SK-N-SH (cell line): ENCODE data around the gene TOR4A. TPM values are rescaled to one million over a fixed set of nuclear protein-coding genes. Genes with fewer than 3 reads are reported as not detected.

Source experiments
- CTCF ChIA-PET: fragments of 300-600, 350-600 bp; formaldehyde crosslinking; extraction: SDS; loops from one replicate; lab custom pipeline; 2021; lab: Yijun Ruan, JAX
- POLR2A ChIA-PET: fragments of 350-600 bp; sonication (Branson Sonifier 250); formaldehyde crosslinking; extraction: SDS; loops from one replicate; lab custom pipeline; 2020; ENCODE audit warnings: antibody characterized with exemption, inconsistent platforms; lab: Yijun Ruan, JAX
- DNase-seq: peaks from one replicate; pipeline ENCODE4 v3.0.0; 2012
- H2AFZ ChIP-seq: fragments of 200-600 bp; sonication (generic); 2 replicates; pipeline ENCODE4 v1.8.1; 2016; ENCODE audit warnings: antibody characterized with exemption, mild to moderate bottlenecking, low read depth
- H3F3A ChIP-seq: fragments of 200-600 bp; sonication (generic); replicated peaks from 2 replicates; pipeline ENCODE3; 2016; ENCODE audit warnings: antibody characterized with exemption, mild to moderate bottlenecking; ENCODE audit not compliant: insufficient read depth
- H3K27ac ChIP-seq, 2 experiments: fragments of 200-500 bp in 1 of 2; fragments of 200-600 bp in 1 of 2; sonication (Bioruptor generic) in 1 of 2; sonication (generic), shearing (Covaris generic) in 1 of 2; 2 replicates each; pipeline versions ENCODE4 v1.5.1 to v1.6.1; 2014 to 2016; ENCODE audit warnings: low read depth in 2 of 2, inconsistent platforms in 1 of 2, low read length in 1 of 2, mild to moderate bottlenecking in 1 of 2, mixed read lengths in 1 of 2
- H3K27me3 ChIP-seq: fragments of 200-600 bp; sonication (generic), shearing (Covaris generic); 2 replicates; pipeline ENCODE4 v1.6.1; 2016; ENCODE audit warnings: mixed run types; ENCODE audit not compliant: insufficient read depth
- H3K36me3 ChIP-seq, 2 experiments: fragments of 200-500 bp in 1 of 2; fragments of 200-600 bp in 1 of 2; sonication (Bioruptor generic) in 1 of 2; sonication (generic) in 1 of 2; replicated peaks in 1 of 2; 2 replicates each; pipeline versions ENCODE3 to v1.5.1; 2014 to 2016; ENCODE audit warnings: low read length in 1 of 2, mild to moderate bottlenecking in 1 of 2; ENCODE audit not compliant: insufficient read depth in 2 of 2, control insufficient read depth in 1 of 2
- H3K4me1 ChIP-seq, 2 experiments: fragments of 200-500 bp in 1 of 2; fragments of 200-600 bp in 1 of 2; sonication (Bioruptor generic) in 1 of 2; sonication (generic), shearing (Covaris generic) in 1 of 2; 2 replicates each; pipeline versions ENCODE4 v1.5.1 to v1.6.1; 2014 to 2016; ENCODE audit warnings: low read depth in 1 of 2, low read length in 1 of 2, mixed run types in 1 of 2; ENCODE audit not compliant: insufficient read depth in 2 of 2, control insufficient read depth in 1 of 2
- H3K4me2 ChIP-seq: fragments of 200-600 bp; sonication (generic), shearing (Covaris generic); 2 replicates; pipeline ENCODE4 v1.6.1; 2017; ENCODE audit warnings: mixed run types
- H3K4me3 ChIP-seq, 2 experiments: fragments of 200-500 bp in 1 of 2; fragments of 200-600 bp in 1 of 2; sonication (Bioruptor generic) in 1 of 2; sonication (generic), shearing (Covaris generic) in 1 of 2; 2 replicates each; pipeline versions ENCODE4 v1.5.1 to v1.8.1; 2014 to 2016; ENCODE audit warnings: low read depth in 2 of 2, inconsistent platforms in 1 of 2, low read length in 1 of 2, mild to moderate bottlenecking in 1 of 2, mixed read lengths in 1 of 2, moderate library complexity in 1 of 2
- H3K79me2 ChIP-seq: fragments of 200-600 bp; sonication (generic); 2 replicates; pipeline ENCODE4 v1.8.1; 2017; ENCODE audit warnings: mild to moderate bottlenecking; ENCODE audit not compliant: insufficient read depth
- H3K9ac ChIP-seq: fragments of 200-600 bp; sonication (generic); 2 replicates; pipeline ENCODE4 v1.6.1; 2017; ENCODE audit warnings: mixed run types
- H3K9me2 ChIP-seq: fragments of 200-600 bp; sonication (generic); 2 replicates; pipeline ENCODE4 v1.6.1; 2017; ENCODE audit warnings: mixed run types
- H3K9me3 ChIP-seq: fragments of 200-600 bp; sonication (generic); 2 replicates; pipeline ENCODE4 v1.6.1; 2017; ENCODE audit warnings: mixed run types, mild to moderate bottlenecking, moderate library complexity
- H4K20me1 ChIP-seq: fragments of 200-600 bp; sonication (generic); 2 replicates; pipeline ENCODE4 v1.6.1; 2017; ENCODE audit warnings: mild to moderate bottlenecking, mixed run types; ENCODE audit not compliant: insufficient read depth
- CHD2 ChIP-seq: fragments of 150-350 bp; IDR thresholded peaks from 2 replicates; pipeline ENCODE4 v1.6.1; 2018; ENCODE audit warnings: low read length; ENCODE audit not compliant: partially characterized antibody
- EP300 ChIP-seq, 2 experiments: IDR thresholded peaks; 2 replicates each; pipeline versions ENCODE4 v1.4.0 to v1.6.1; 2012; ENCODE audit warnings: borderline replicate concordance in 1 of 2, low read depth in 1 of 2, low read length in 1 of 2
- FOSL2 ChIP-seq: IDR thresholded peaks from 2 replicates; pipeline ENCODE4 v1.4.0; 2012; ENCODE audit warnings: low read depth, mild to moderate bottlenecking, moderate library complexity, borderline replicate concordance
- MAX ChIP-seq: IDR thresholded peaks from 2 replicates; pipeline ENCODE4 v1.4.0; 2012; ENCODE audit warnings: low read depth
- NFIC ChIP-seq: IDR thresholded peaks from 2 replicates; pipeline ENCODE4 v1.4.0; 2012; ENCODE audit warnings: borderline replicate concordance
- NRF1 ChIP-seq: IDR thresholded peaks from 2 replicates; pipeline ENCODE4 v1.6.1; 2012; ENCODE audit warnings: low read depth, mild to moderate bottlenecking, low read length
- PBX3 ChIP-seq: IDR thresholded peaks from 2 replicates; pipeline ENCODE4; 2012
- RAD21 ChIP-seq: IDR thresholded peaks from 2 replicates; pipeline ENCODE4 v1.6.1; 2012; ENCODE audit warnings: mild to moderate bottlenecking, low read length
- RCOR1 ChIP-seq: fragments of 150-350 bp; IDR thresholded peaks from 2 replicates; pipeline ENCODE4 v1.6.1; 2017; ENCODE audit warnings: antibody characterized with exemption, low read length
- SIN3A ChIP-seq: IDR thresholded peaks from 2 replicates; pipeline ENCODE4 v1.6.1; 2012; ENCODE audit warnings: low read depth, mild to moderate bottlenecking, low read length, moderate library complexity, borderline replicate concordance
- WGBS: methylation state at CpG from one replicate; pipeline ENCODE4 v1.1.6; 2017; ENCODE audit warnings: low lambda C conversion rate; 5-methylcytosine and 5-hydroxymethylcytosine counted together
- polyA plus RNA-seq, 3 experiments: library from polyadenylated mRNA; depleted of rRNA; stranded (reverse); fragments of >200 nt; gene quantifications; 2 replicates each; pipeline ENCODE4 v1.2.3, GENCODE V29; 2012

Gene TOR4A
- polyA plus RNA-seq, 1 of the 3 experiments (the other 2 are of a cell fraction) = 0.81 TPM

GRCh38 chr9:137323531-137324331 is 46.2 kb downstream of the TOR4A start:
- WGBS = 69% methylated on average over 12 of the region's 37 CpGs
- H3K4me3 ChIP-seq = no peak overlapping the region
- H3F3A ChIP-seq = no peaks in the 10 kb centered on the region
- no peaks in the 10 kb centered on the region for H4K20me1 ChIP-seq
- TF ChIP-seq RCOR1 (no peak), SIN3A (no peak), NFIC (no peak)
- H3K27me3 ChIP-seq = no peaks in the 10 kb centered on the region
- no peaks in the 10 kb centered on the region for H3K9me2 ChIP-seq
- H3K9ac ChIP-seq = no peak overlapping the region
- peaks cover 0 to 4% of the 10 kb centered on the region in 2 experiments; a peak in 1 of 4 replicates for H3K4me1 ChIP-seq
- no peak overlapping the region for H3K4me2 ChIP-seq
- no peaks in the 10 kb centered on the region for H3K79me2 ChIP-seq
- POLR2A ChIA-PET = no interaction called here
- CTCF ChIA-PET = interaction anchor here (1.4 to 2.6 kb wide), 2 partner anchors 22 to 99 kb away, joined by 4 to 10 read pairs; partner anchors contain the start of genes EXD3, NOXA1 and NRARP
- no peak overlapping the region for H2AFZ ChIP-seq
- H3K9me3 ChIP-seq = no peaks in the 10 kb centered on the region
- DNase-seq = no peak
- no peaks in the 10 kb centered on the region for H3K36me3 ChIP-seq
- H3K27ac ChIP-seq = no peak overlapping the region

- WGBS = 82% methylated on average over 10 of the region's 10 CpGs
- Histone ChIP-seq H3K9ac (no peak overlapping the region), H3K9me2 (no peaks in the 10 kb centered on the region), H2AFZ (no peak overlapping the region), H3F3A (no peaks in the 10 kb centered on the region), H3K27ac (no peak overlapping the region), H3K9me3 (no peaks in the 10 kb centered on the region), H3K4me3 (no peak overlapping the region), H3K27me3 (no peaks in the 10 kb centered on the region), H3K79me2 (no peaks in the 10 kb centered on the region), H3K4me2 (no peak overlapping the region), H3K36me3 (no peaks in the 10 kb centered on the region), H3K4me1 (peaks cover 0 to 4% of the 10 kb centered on the region in 2 experiments; a peak in 1 of 4 replicates), H4K20me1 (no peaks in the 10 kb centered on the region)
- POLR2A ChIA-PET = interaction anchor here (1.2 kb wide), 1 partner anchor 51 kb away, joined by 3 read pairs; no protein-coding TSS in a partner anchor
- CTCF ChIA-PET = interaction anchor here (2.6 kb wide), 1 partner anchor 24 kb away, joined by 10 read pairs; the partner anchor contains the start of gene NRARP
- TF ChIP-seq CHD2 (no peak), FOSL2 (no peak), MAX (no peak), RAD21 (no peak), NRF1 (no peak), PBX3 (no peak), NFIC (no peak), EP300 (IDR thresholded peaks at IDR 0.05; ENCODE audit: borderline replicate concordance in 1 of 2, low read depth in 1 of 2, low read length in 1 of 2) (no peak)
- no peak for DNase-seq
Observed at GRCh38 chr9:137325124-137325523, 47.6 kb downstream of the TOR4A start.
